ENCODE measurements around the gene CDHR2.

Gene CDHR2

GRCh38 chr5:176608142-176608705 lies 59.1 kb downstream of the CDHR2 start:
- H3K27me3 ChIP-seq (ENCODE audit: insufficient read depth, low read length, poor library complexity): no peaks in the 10 kb centered on the region
- no peak overlapping the region for H2BK5ac ChIP-seq (ENCODE audit: low read length)
- no peak overlapping the region for H2BK120ac ChIP-seq (ENCODE audit: low read depth, low read length)
- H3K4me3 ChIP-seq (ENCODE audit: low read length): no peak overlapping the region
- H2AK5ac ChIP-seq (ENCODE audit: low read length): no peak overlapping the region
- no CpG with 5 or more reads among the region's 4 CpGs for WGBS (ENCODE audit: extremely low coverage, insufficient coverage, low lambda C conversion rate)
- H3K36me3 ChIP-seq (ENCODE audit: control insufficient read depth, insufficient read depth, low read length): no peaks in the 10 kb centered on the region
- no peak for DNase-seq
- H3K79me1 ChIP-seq (ENCODE audit: low read length): no peaks in the 10 kb centered on the region
- no peak overlapping the region for H4K8ac ChIP-seq (ENCODE audit: low read depth, low read length)
- H3K56ac ChIP-seq (ENCODE audit: low read length): no peak overlapping the region
- H3K4ac ChIP-seq (ENCODE audit: low read depth, low read length): no peak overlapping the region
- no peak overlapping the region for H2BK15ac ChIP-seq (replicated peaks; ENCODE audit: low read depth)
- no peak overlapping the region for H3K27ac ChIP-seq (ENCODE audit: low read depth, low read length)
- no peaks in the 10 kb centered on the region for H3K4me1 ChIP-seq (ENCODE audit: control insufficient read depth, low read depth, low read length)
- no peak overlapping the region for H3K4me2 ChIP-seq (ENCODE audit: low read length)
- no peak overlapping the region for H4K5ac ChIP-seq (ENCODE audit: low read length)
- no peak overlapping the region for H3K18ac ChIP-seq (ENCODE audit: low read length)
- no peak overlapping the region for H3K9ac ChIP-seq (ENCODE audit: low read length)
- H3K23ac ChIP-seq (ENCODE audit: low read length): no peak overlapping the region
- H3K79me2 ChIP-seq (ENCODE audit: control insufficient read depth, insufficient read depth, low read length): no peaks in the 10 kb centered on the region

- WGBS (ENCODE audit: extremely low coverage, insufficient coverage, low lambda C conversion rate): no CpG with 5 or more reads among the region's 46 CpGs
- no peaks in the 10 kb centered on the region for H3K4me1 ChIP-seq (ENCODE audit: control insufficient read depth, low read depth, low read length)
- no peak for DNase-seq
- H3K9ac ChIP-seq (ENCODE audit: low read length): peak overlapping the region; percentile 41
- H3K4me3 ChIP-seq (ENCODE audit: low read length): no peak overlapping the region
- H3K79me1 ChIP-seq (ENCODE audit: low read length): no peaks in the 10 kb centered on the region
- H3K4ac ChIP-seq (ENCODE audit: low read depth, low read length): no peak overlapping the region
- H2BK120ac ChIP-seq (ENCODE audit: low read depth, low read length): no peak overlapping the region
- no peak overlapping the region for H3K27ac ChIP-seq (ENCODE audit: low read depth, low read length)
- H2BK15ac ChIP-seq (replicated peaks; ENCODE audit: low read depth): no peak overlapping the region
- no peaks in the 10 kb centered on the region for H3K27me3 ChIP-seq (ENCODE audit: insufficient read depth, low read length, poor library complexity)
- no peak overlapping the region for H4K5ac ChIP-seq (ENCODE audit: low read length)
- H3K23ac ChIP-seq (ENCODE audit: low read length): peak overlapping the region; percentile 48
- H3K56ac ChIP-seq (ENCODE audit: low read length): peak overlapping the region; percentile 49
- H2BK5ac ChIP-seq (ENCODE audit: low read length): no peak overlapping the region
- no peaks in the 10 kb centered on the region for H3K36me3 ChIP-seq (ENCODE audit: control insufficient read depth, insufficient read depth, low read length)
- no peak overlapping the region for H4K8ac ChIP-seq (ENCODE audit: low read depth, low read length)
- peak overlapping the region; percentile 46 for H3K4me2 ChIP-seq (ENCODE audit: low read length)
- no peak overlapping the region for H2AK5ac ChIP-seq (ENCODE audit: low read length)
- no peaks in the 10 kb centered on the region for H3K79me2 ChIP-seq (ENCODE audit: control insufficient read depth, insufficient read depth, low read length)
- H3K18ac ChIP-seq (ENCODE audit: low read length): no peak overlapping the region
Observed at GRCh38 chr5:176608937-176609723, 60.0 kb downstream of the CDHR2 start.

- Histone ChIP-seq H3K56ac (ENCODE audit: low read length) (peak within 1 kb of the TSS; percentile 80), H3K4me1 (ENCODE audit: control insufficient read depth, low read depth, low read length) (no peaks in the 10 kb centered on the region), H3K4me2 (ENCODE audit: low read length) (peak within 1 kb of the TSS; percentile 64), H2AK5ac (ENCODE audit: low read length) (no peak within 1 kb of the TSS), H2BK15ac (replicated peaks; ENCODE audit: low read depth) (no peak within 1 kb of the TSS), H3K79me1 (ENCODE audit: low read length) (no peaks in the 10 kb centered on the region), H3K4ac (ENCODE audit: low read depth, low read length) (no peak within 1 kb of the TSS), H2BK120ac (ENCODE audit: low read depth, low read length) (no peak within 1 kb of the TSS), H4K5ac (ENCODE audit: low read length) (no peak within 1 kb of the TSS), H3K27ac (ENCODE audit: low read depth, low read length) (no peak within 1 kb of the TSS), H3K36me3 (ENCODE audit: control insufficient read depth, insufficient read depth, low read length) (no peaks in the 10 kb centered on the region), H3K23ac (ENCODE audit: low read length) (peak within 1 kb of the TSS; percentile 48), H3K27me3 (ENCODE audit: insufficient read depth, low read length, poor library complexity) (no peaks in the 10 kb centered on the region), H4K8ac (ENCODE audit: low read depth, low read length) (no peak within 1 kb of the TSS), H3K4me3 (ENCODE audit: low read length) (peak within 1 kb of the TSS; percentile 26), H2BK5ac (ENCODE audit: low read length) (no peak within 1 kb of the TSS), H3K18ac (ENCODE audit: low read length) (peak within 1 kb of the TSS; percentile 46), H3K79me2 (ENCODE audit: control insufficient read depth, insufficient read depth, low read length) (no peaks in the 10 kb centered on the region), H3K9ac (ENCODE audit: low read length) (peak within 1 kb of the TSS; percentile 72)
- DNase-seq: peak; percentile 77
- no CpG with 5 or more reads among the region's 101 CpGs for WGBS (ENCODE audit: extremely low coverage, insufficient coverage, low lambda C conversion rate)
Observed at GRCh38 chr5:176609724-176610434, 60.7 kb downstream of the CDHR2 start, which contains the start of gene GPRIN1. GPRIN1 (minus strand) TSS chr5:176610156; CDS start chr5:176599834, 10,322 bp downstream.

- no peaks in the 10 kb centered on the region for H3K27me3 ChIP-seq (ENCODE audit: insufficient read depth, low read length, poor library complexity)
- H2AK5ac ChIP-seq (ENCODE audit: low read length): no peak overlapping the region
- no CpG with 5 or more reads among the region's 31 CpGs for WGBS (ENCODE audit: extremely low coverage, insufficient coverage, low lambda C conversion rate)
- no peak overlapping the region for H4K5ac ChIP-seq (ENCODE audit: low read length)
- H2BK5ac ChIP-seq (ENCODE audit: low read length): no peak overlapping the region
- H3K56ac ChIP-seq (ENCODE audit: low read length): peak overlapping the region; percentile 80
- H3K4ac ChIP-seq (ENCODE audit: low read depth, low read length): no peak overlapping the region
- no peaks in the 10 kb centered on the region for H3K79me1 ChIP-seq (ENCODE audit: low read length)
- no peak overlapping the region for H3K27ac ChIP-seq (ENCODE audit: low read depth, low read length)
- no peak overlapping the region for H2BK120ac ChIP-seq (ENCODE audit: low read depth, low read length)
- H3K4me1 ChIP-seq (ENCODE audit: control insufficient read depth, low read depth, low read length): no peaks in the 10 kb centered on the region
- H2BK15ac ChIP-seq (replicated peaks; ENCODE audit: low read depth): no peak overlapping the region
- no peaks in the 10 kb centered on the region for H3K79me2 ChIP-seq (ENCODE audit: control insufficient read depth, insufficient read depth, low read length)
- H3K36me3 ChIP-seq (ENCODE audit: control insufficient read depth, insufficient read depth, low read length): no peaks in the 10 kb centered on the region
- no peak overlapping the region for H4K8ac ChIP-seq (ENCODE audit: low read depth, low read length)
- H3K4me3 ChIP-seq (ENCODE audit: low read length): peak overlapping the region; percentile 26
- peak overlapping the region; percentile 72 for H3K9ac ChIP-seq (ENCODE audit: low read length)
- peak overlapping the region; percentile 64 for H3K4me2 ChIP-seq (ENCODE audit: low read length)
- no peak overlapping the region for H3K23ac ChIP-seq (ENCODE audit: low read length)
- H3K18ac ChIP-seq (ENCODE audit: low read length): no peak overlapping the region
- DNase-seq: no peak
Observed at GRCh38 chr5:176610435-176610773, 61.3 kb downstream of the CDHR2 start.

- Histone ChIP-seq H2AK5ac (ENCODE audit: low read length) (no peak overlapping the region), H4K8ac (ENCODE audit: low read depth, low read length) (no peak overlapping the region), H3K4me1 (ENCODE audit: control insufficient read depth, low read depth, low read length) (no peaks in the 10 kb centered on the region), H2BK5ac (ENCODE audit: low read length) (no peak overlapping the region), H3K79me1 (ENCODE audit: low read length) (no peaks in the 10 kb centered on the region), H3K36me3 (ENCODE audit: control insufficient read depth, insufficient read depth, low read length) (no peaks in the 10 kb centered on the region), H3K9ac (ENCODE audit: low read length) (no peak overlapping the region), H3K23ac (ENCODE audit: low read length) (no peak overlapping the region), H3K4me2 (ENCODE audit: low read length) (no peak overlapping the region), H4K5ac (ENCODE audit: low read length) (no peak overlapping the region), H3K27me3 (ENCODE audit: insufficient read depth, low read length, poor library complexity) (no peaks in the 10 kb centered on the region), H3K79me2 (ENCODE audit: control insufficient read depth, insufficient read depth, low read length) (no peaks in the 10 kb centered on the region), H2BK15ac (replicated peaks; ENCODE audit: low read depth) (no peak overlapping the region), H3K4me3 (ENCODE audit: low read length) (no peak overlapping the region), H2BK120ac (ENCODE audit: low read depth, low read length) (no peak overlapping the region), H3K56ac (ENCODE audit: low read length) (no peak overlapping the region), H3K18ac (ENCODE audit: low read length) (no peak overlapping the region), H3K4ac (ENCODE audit: low read depth, low read length) (no peak overlapping the region), H3K27ac (ENCODE audit: low read depth, low read length) (no peak overlapping the region)
- WGBS (ENCODE audit: extremely low coverage, insufficient coverage, low lambda C conversion rate): no CpG with 5 or more reads among the region's 10 CpGs
- DNase-seq: peak; percentile 81
Observed at GRCh38 chr5:176611435-176611834, 62.3 kb downstream of the CDHR2 start.

Data from mesendoderm (in vitro differentiated cells).